K562 (cell line): ENCODE data around the gene COG7.

ENCODE experiments used
- CCAR2 ChIP-seq: fragments of 200-400 bp; formaldehyde crosslinking; IDR thresholded peaks from 2 replicates; pipeline ENCODE4 v1.6.1; 2017; ENCODE audit warnings: mild to moderate bottlenecking, low read depth, low read length
- EP300 ChIP-seq: IDR thresholded peaks from 2 replicates; pipeline ENCODE4 v1.6.1; 2012; ENCODE audit warnings: low read length, improper control_type of control experiment
- MECOM ChIP-seq: fragments of 250-450 bp; sonication (Bioruptor Pico); IDR thresholded peaks from 2 replicates; pipeline ENCODE4 v1.8.0; 2022; ENCODE audit warnings: inconsistent platforms
- NCOA1 ChIP-seq: fragments of 450-650 bp; IDR thresholded peaks from 2 replicates; pipeline ENCODE4 v1.6.1; 2016; ENCODE audit warnings: low read depth
- POLR2AphosphoS5 ChIP-seq: IDR thresholded peaks from 2 replicates; pipeline ENCODE4 v1.6.1; 2011; ENCODE audit warnings: mild to moderate bottlenecking, low read depth, low read length, moderate library complexity; ENCODE audit not compliant: control insufficient read depth, insufficient read depth
- SP2 ChIP-seq: IDR thresholded peaks from 2 replicates; pipeline ENCODE4 v1.6.1; 2011; ENCODE audit warnings: mild to moderate bottlenecking, low read depth, low read length, moderate library complexity; ENCODE audit not compliant: poor library complexity, severe bottlenecking; ENCODE audit errors: extremely low read depth
- TF ChIP-seq, protein P1 (sequence below), 3 experiments: IDR thresholded peaks in 2 of 3; conservative IDR thresholded peaks in 1 of 3; 2 replicates each; pipeline ENCODE4 v1.5.1; 2011 to 2012; ENCODE audit warnings: low read length in 3 of 3, mild to moderate bottlenecking in 3 of 3, control low read depth in 2 of 3, improper control_type of control experiment in 1 of 3, inconsistent platforms in 1 of 3, low read depth in 1 of 3, mixed read lengths in 1 of 3, moderate library complexity in 1 of 3; ENCODE audit not compliant: insufficient read depth in 2 of 3

DNA sequence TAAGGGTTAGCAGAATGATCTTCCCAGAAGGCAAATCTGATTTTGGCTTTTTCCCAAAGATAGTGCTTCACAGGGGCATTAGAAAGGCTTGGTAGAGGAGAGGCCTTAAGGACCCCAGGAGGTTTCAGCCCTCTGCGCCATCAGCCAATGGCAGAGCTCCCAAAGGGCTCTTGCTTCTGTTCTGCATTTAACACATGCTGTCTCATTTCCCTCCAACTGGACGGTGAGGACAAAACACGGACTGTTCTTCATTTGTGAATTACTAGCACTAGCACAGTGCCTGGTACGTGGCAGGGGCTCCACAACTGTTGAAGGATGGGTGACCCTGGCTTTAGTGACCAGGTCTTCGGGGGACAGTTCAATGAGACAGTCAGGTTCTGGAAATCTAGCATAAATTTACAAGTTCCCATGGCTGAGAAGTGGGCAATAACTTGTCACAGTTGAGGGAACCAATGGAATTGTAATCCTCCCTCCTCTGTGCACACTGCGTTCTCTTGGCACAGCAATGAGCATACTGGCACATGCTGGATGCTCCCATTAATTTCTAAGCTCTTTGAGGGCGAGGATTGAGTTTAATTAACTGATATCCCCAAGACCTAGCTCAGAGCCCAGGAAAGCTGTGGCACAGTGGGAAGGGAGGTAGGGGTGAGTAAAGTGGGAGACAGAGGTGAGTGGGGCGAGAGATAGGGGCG, 45.4 kb downstream of the COG7 start:
- TF ChIP-seq CCAR2 = no peak
- no peak for TF ChIP-seq NCOA1
- TF ChIP-seq EP300 = no peak
- no peak for TF ChIP-seq POLR2AphosphoS5
- no peak for TF ChIP-seq MECOM (CRISPR knock-in tag)
- TF ChIP-seq, protein P1, sequence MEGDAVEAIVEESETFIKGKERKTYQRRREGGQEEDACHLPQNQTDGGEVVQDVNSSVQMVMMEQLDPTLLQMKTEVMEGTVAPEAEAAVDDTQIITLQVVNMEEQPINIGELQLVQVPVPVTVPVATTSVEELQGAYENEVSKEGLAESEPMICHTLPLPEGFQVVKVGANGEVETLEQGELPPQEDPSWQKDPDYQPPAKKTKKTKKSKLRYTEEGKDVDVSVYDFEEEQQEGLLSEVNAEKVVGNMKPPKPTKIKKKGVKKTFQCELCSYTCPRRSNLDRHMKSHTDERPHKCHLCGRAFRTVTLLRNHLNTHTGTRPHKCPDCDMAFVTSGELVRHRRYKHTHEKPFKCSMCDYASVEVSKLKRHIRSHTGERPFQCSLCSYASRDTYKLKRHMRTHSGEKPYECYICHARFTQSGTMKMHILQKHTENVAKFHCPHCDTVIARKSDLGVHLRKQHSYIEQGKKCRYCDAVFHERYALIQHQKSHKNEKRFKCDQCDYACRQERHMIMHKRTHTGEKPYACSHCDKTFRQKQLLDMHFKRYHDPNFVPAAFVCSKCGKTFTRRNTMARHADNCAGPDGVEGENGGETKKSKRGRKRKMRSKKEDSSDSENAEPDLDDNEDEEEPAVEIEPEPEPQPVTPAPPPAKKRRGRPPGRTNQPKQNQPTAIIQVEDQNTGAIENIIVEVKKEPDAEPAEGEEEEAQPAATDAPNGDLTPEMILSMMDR (IDR thresholded peaks at IDR 0.05 in 2 of 3, conservative IDR thresholded peaks at IDR 0.05 in 1 of 3; ENCODE audit: insufficient read depth in 2 of 3, low read depth in 1 of 3, low read length in 3 of 3) = no peak
- no peak for TF ChIP-seq SP2
